Spleen (tissue), 11 donors: ENCODE results near the gene SLC25A10. TPM values are rescaled to one million over a fixed set of nuclear protein-coding genes. Genes with fewer than 3 reads are reported as not detected.

Experiments used
- DNase-seq: peaks from one replicate; pipeline ENCODE4 v3.0.0-alpha.2; 2020
- H3K27ac ChIP-seq, 8 donors: fragments of 200-600 bp; sonication (generic) in 7 of 8; 1 replicate in 4 of 8; 2 replicates in 4 of 8; pipeline versions ENCODE4 v1.5.0 to v1.8.0; 2016 to 2021; ENCODE audit warnings: inconsistent platforms in 4 of 8, mild to moderate bottlenecking in 4 of 8, moderate library complexity in 1 of 8
- H3K27me3 ChIP-seq, 7 donors: fragments of 200-600 bp; sonication (generic) in 6 of 7; replicated peaks in 1 of 7; 1 replicate in 4 of 7; 2 replicates in 3 of 7; pipeline versions ENCODE4 v1.5.0 to v1.8.0; 2016 to 2021; ENCODE audit warnings: inconsistent platforms in 3 of 7, mild to moderate bottlenecking in 1 of 7
- H3K36me3 ChIP-seq, 6 donors: fragments of 200-600 bp; sonication (generic) in 5 of 6; 1 replicate in 4 of 6; 2 replicates in 2 of 6; pipeline versions ENCODE4 v1.5.0 to v1.8.0; 2016 to 2021; ENCODE audit warnings: inconsistent platforms in 2 of 6
- H3K4me1 ChIP-seq, 6 donors: fragments of 200-600 bp; sonication (generic) in 5 of 6; 1 replicate in 3 of 6; 2 replicates in 3 of 6; pipeline versions ENCODE4 v1.5.0 to v1.8.0; 2016 to 2021; ENCODE audit warnings: inconsistent platforms in 3 of 6
- H3K4me3 ChIP-seq, 8 donors: fragments of 200-600 bp; sonication (generic) in 7 of 8; 1 replicate in 4 of 8; 2 replicates in 4 of 8; pipeline versions ENCODE4 v1.5.0 to v1.8.0; 2016 to 2021; ENCODE audit warnings: inconsistent platforms in 4 of 8, mild to moderate bottlenecking in 4 of 8, moderate library complexity in 2 of 8
- H3K9me3 ChIP-seq, 8 donors: fragments of 200-600 bp; sonication (generic) in 7 of 8; 1 replicate in 4 of 8; 2 replicates in 4 of 8; pipeline versions ENCODE4 v1.5.0 to v1.8.0; 2016 to 2021; ENCODE audit warnings: inconsistent platforms in 4 of 8
- POLR2A ChIP-seq, 3 donors: fragments of 450-650 bp; IDR thresholded peaks; one replicate each; pipeline ENCODE4 v1.5.1; 2017; ENCODE audit warnings: antibody characterized with exemption in 3 of 3, mild to moderate bottlenecking in 1 of 3
- POLR2AphosphoS5 ChIP-seq, 3 donors: sonication (generic); formaldehyde crosslinking; IDR thresholded peaks; one replicate each; pipeline ENCODE4 v1.5.1; 2017; ENCODE audit warnings: antibody characterized with exemption in 3 of 3
- WGBS, 5 donors: extraction: QIAGEN DNeasy Blood & Tissue Kit in 3 of 5; methylation state at CpG; one replicate each; pipeline versions ENCODE4 v1.1.5 to v1.1.7; 2013 to 2018; 5-methylcytosine and 5-hydroxymethylcytosine counted together
- intact Hi-C: fragments of 100-400 bp; cut with DNase I; formaldehyde crosslinking; loops from one replicate; pipeline ENCODE4 v1.15.0; 2023; ENCODE audit warnings: low total_unique reads
- polyA plus RNA-seq, 3 donors: library from polyadenylated mRNA; stranded (reverse); fragments of 200-250 nt; gene quantifications; one replicate each; pipeline ENCODE4 v1.2.1, GENCODE V29; 2013
- total RNA-seq, 7 donors: library from RNA; depleted of rRNA in 3 of 7; stranded (reverse); fragments of >200 nt in 3 of 7; fragmentation: NEBNext Ultra II Directional in 4 of 7; extraction: Animal tissue kit (Norgen Biotek cat#: 25700) in 4 of 7; gene quantifications; one replicate each; pipeline versions ENCODE4 v1.1.0 to v1.2.1, GENCODE V29; 2016 to 2021
- TF ChIP-seq, protein P1 (sequence below), 11 experiments: fragments of 200-600 bp in 7 of 11; fragments of 450-650 bp in 4 of 11; sonication (generic) in 4 of 11; IDR thresholded peaks in 8 of 11; conservative IDR thresholded peaks in 3 of 11; 1 replicate in 7 of 11; 2 replicates in 4 of 11; pipeline versions ENCODE4 v1.4.0 to v1.8.0; 2016 to 2021; ENCODE audit warnings: antibody characterized with exemption in 11 of 11, inconsistent platforms in 4 of 11, mild to moderate bottlenecking in 1 of 11
- donor health status: healthy with polysubstance abuse.
- donor health status: DM: no; HTN: no; CAD: no; lungs with moderate emphysema.
- donor health status: DM: no; HTN: no; CAD: no.
- donor health status: Bipolar disorder and iron deficiency.
- donor health status: healthy.
- donor health status: DM: no; HTN: no; CAD: no.
- donor health status: DM: yes; HTN: yes; CAD: no.

SLC25A10 gene
- total and polyA plus RNA-seq, 10 donors = 2.9 to 7.7 (median 4.0) TPM

DNA sequence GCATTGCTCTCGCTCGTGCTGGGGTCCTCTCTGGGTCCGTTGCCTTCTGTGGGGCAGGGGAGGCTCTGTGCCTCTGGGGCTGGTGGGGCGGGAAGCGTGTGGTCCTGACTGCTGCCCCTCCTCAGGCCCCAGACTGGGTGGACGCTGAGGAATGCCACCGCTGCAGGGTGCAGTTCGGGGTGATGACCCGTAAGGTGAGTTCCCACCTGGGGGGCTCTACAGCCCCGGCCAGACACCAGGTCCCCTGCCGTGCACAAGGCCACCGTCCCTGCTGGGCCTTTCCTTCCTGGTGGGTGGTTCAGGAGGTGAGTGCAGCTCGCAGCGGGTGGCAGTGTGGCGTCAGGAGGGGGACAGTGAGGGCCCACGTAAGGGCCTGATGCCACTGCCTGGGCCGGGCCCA lies 21.5 kb upstream of the SLC25A10 start:
- no peaks in the 10 kb centered on the region for H3K9me3 ChIP-seq
- H3K27me3 ChIP-seq = no peaks in the 10 kb centered on the region
- H3K27ac ChIP-seq = no peak overlapping the region
- peaks cover 1 to 23% (median 12%) of the 10 kb centered on the region in 6 donors for H3K4me1 ChIP-seq
- intact Hi-C loops = no loop called here
- no peak overlapping the region for H3K4me3 ChIP-seq
- TF ChIP-seq POLR2AphosphoS5 (IDR thresholded peaks at IDR 0.05) (peak in 1 of 3 donors; percentile 13), POLR2A (IDR thresholded peaks at IDR 0.05) (no peak)
- WGBS, 5 donors = 83 to 100% (median 88%) methylated on average over 2 to 17 of the region's 17 CpGs
- DNase-seq = no peak
- H3K36me3 ChIP-seq = peaks cover under 1 to 100% (median 98%) of the 10 kb centered on the region in 6 donors

DNA sequence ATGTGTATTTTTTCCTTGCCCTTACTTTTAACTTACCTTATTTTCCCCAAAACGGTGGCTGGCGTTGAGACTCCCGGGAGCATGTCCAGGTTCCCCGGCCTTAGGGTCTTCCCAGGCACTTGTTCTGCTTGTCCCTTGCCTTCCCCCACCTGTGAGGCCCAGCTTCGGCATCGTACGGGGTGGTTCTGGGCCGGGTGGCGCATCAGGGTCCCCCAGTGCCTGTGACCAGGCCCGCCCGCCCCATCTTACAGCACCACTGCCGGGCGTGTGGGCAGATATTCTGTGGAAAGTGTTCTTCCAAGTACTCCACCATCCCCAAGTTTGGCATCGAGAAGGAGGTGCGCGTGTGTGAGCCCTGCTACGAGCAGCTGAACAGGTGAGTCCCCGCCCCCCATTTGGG lies 20.9 kb upstream of the SLC25A10 start:
- H3K4me1 ChIP-seq = peaks cover 0 to 17% (median 6%) of the 10 kb centered on the region in 6 donors
- no peak for DNase-seq
- intact Hi-C loops = no loop called here
- H3K9me3 ChIP-seq = no peaks in the 10 kb centered on the region
- TF ChIP-seq POLR2A (IDR thresholded peaks at IDR 0.05) (no peak), POLR2AphosphoS5 (IDR thresholded peaks at IDR 0.05) (no peak)
- TF ChIP-seq, protein P1, sequence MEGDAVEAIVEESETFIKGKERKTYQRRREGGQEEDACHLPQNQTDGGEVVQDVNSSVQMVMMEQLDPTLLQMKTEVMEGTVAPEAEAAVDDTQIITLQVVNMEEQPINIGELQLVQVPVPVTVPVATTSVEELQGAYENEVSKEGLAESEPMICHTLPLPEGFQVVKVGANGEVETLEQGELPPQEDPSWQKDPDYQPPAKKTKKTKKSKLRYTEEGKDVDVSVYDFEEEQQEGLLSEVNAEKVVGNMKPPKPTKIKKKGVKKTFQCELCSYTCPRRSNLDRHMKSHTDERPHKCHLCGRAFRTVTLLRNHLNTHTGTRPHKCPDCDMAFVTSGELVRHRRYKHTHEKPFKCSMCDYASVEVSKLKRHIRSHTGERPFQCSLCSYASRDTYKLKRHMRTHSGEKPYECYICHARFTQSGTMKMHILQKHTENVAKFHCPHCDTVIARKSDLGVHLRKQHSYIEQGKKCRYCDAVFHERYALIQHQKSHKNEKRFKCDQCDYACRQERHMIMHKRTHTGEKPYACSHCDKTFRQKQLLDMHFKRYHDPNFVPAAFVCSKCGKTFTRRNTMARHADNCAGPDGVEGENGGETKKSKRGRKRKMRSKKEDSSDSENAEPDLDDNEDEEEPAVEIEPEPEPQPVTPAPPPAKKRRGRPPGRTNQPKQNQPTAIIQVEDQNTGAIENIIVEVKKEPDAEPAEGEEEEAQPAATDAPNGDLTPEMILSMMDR (IDR thresholded peaks at IDR 0.05 in 8 of 11, conservative IDR thresholded peaks at IDR 0.05 in 3 of 11) = no peak
- H3K36me3 ChIP-seq = peaks cover 3 to 100% (median 100%) of the 10 kb centered on the region in 6 donors
- H3K27ac ChIP-seq = no peak overlapping the region
- H3K4me3 ChIP-seq = no peak overlapping the region
- 93 to 96% (median 95%) methylated on average over 11 to 18 of the region's 18 CpGs for WGBS, 5 donors
- H3K27me3 ChIP-seq = no peaks in the 10 kb centered on the region

DNA sequence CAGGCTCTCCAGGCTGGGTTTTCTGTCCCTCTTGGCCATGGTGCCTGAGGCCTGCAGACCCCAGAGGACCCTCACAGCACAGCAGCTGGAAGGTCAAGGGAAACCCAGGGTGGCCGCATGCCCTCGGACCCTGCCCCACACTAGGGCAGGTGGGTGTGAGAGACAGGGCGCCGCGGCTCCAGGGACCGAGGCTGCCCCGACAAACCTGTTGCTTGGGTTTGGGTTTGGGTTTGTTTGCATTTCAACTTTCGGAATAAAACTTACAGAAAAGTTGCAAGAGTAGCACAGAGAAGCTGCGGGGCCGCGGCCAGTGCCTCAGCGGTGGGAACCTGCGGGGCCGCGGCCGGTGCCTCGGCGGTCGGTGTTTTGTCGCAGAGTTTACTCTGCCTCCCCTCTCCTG lies 20.5 kb upstream of the SLC25A10 start:
- no peaks in the 10 kb centered on the region for H3K27me3 ChIP-seq
- no peaks in the 10 kb centered on the region for H3K9me3 ChIP-seq
- 97% methylated on average over 20 of the region's 20 CpGs for WGBS, 5 donors
- TF ChIP-seq, protein P1 (IDR thresholded peaks at IDR 0.05 in 8 of 11, conservative IDR thresholded peaks at IDR 0.05 in 3 of 11) = no peak
- TF ChIP-seq POLR2A (IDR thresholded peaks at IDR 0.05) = no peak
- no peak for TF ChIP-seq POLR2AphosphoS5 (IDR thresholded peaks at IDR 0.05)
- H3K4me3 ChIP-seq = no peak overlapping the region
- intact Hi-C loops = no loop called here
- no peak overlapping the region for H3K27ac ChIP-seq
- DNase-seq = no peak
- H3K4me1 ChIP-seq = peaks cover 0 to 12% (median 3%) of the 10 kb centered on the region in 6 donors
- peaks cover 3 to 100% (median 100%) of the 10 kb centered on the region in 6 donors for H3K36me3 ChIP-seq

DNA sequence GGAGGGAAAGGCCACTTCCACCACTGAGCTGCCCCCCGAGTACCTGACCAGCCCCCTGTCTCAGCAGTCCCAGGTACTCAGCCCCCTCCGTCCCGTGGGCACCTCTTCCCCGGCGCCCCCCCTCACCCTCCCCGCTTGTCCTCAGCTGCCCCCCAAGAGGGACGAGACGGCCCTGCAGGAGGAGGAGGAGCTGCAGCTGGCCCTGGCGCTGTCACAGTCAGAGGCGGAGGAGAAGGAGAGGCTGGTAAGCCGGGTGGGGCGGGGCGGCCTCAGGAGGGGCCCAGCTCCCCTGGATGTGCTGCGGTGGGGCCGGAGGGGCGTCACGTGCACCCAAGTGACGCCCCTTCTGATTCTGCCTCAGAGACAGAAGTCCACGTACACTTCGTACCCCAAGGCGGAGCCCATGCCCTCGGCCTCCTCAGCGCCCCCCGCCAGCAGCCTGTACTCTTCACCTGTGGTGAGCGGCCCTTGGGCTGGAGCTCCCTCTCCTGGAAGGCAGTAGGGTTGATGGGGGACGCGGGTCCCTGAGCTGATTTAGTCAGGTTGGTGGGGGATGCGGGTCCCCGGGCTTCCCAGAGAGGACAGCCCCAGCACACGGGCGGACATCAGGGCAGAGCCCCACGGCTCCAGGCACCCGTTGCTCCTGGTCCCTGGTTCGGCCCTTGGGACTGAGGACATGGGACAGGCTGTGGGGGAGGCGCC lies 18.4 kb upstream of the SLC25A10 start:
- no peak for TF ChIP-seq POLR2A (IDR thresholded peaks at IDR 0.05)
- TF ChIP-seq POLR2AphosphoS5 (IDR thresholded peaks at IDR 0.05) = no peak
- TF ChIP-seq, protein P1 (IDR thresholded peaks at IDR 0.05 in 8 of 11, conservative IDR thresholded peaks at IDR 0.05 in 3 of 11) = no peak
- H3K27ac ChIP-seq = no peak overlapping the region
- no peaks in the 10 kb centered on the region for H3K9me3 ChIP-seq
- intact Hi-C loops = no loop called here
- peaks cover 3 to 100% (median 100%) of the 10 kb centered on the region in 6 donors for H3K36me3 ChIP-seq
- WGBS, 5 donors = 86 to 95% (median 93%) methylated on average over 30 to 35 of the region's 35 CpGs
- DNase-seq = no peak
- peaks cover 0 to 9% (median 0%) of the 10 kb centered on the region in 6 donors for H3K4me1 ChIP-seq
- no peak overlapping the region for H3K4me3 ChIP-seq
- no peaks in the 10 kb centered on the region for H3K27me3 ChIP-seq
